Endothelial cell of umbilical vein (primary cell): ENCODE measurements around the gene PLXND1. TPM values are rescaled to one million over a fixed set of nuclear protein-coding genes. Genes with fewer than 3 reads are reported as not detected.

Experiments
- BruUV-seq: library from RNA; stranded (reverse); fragments of 400-500 nt; replicated peaks from 2 replicates; lab custom pipeline; 2021; lab: Mats Ljungman, UMichigan
- CTCF ChIA-PET: fragments of 300-600, 350-600 bp; sonication (Branson Sonifier 250); formaldehyde crosslinking; loops from one replicate; lab custom pipeline; 2021; ENCODE audit warnings: antibody characterized with exemption, inconsistent platforms; lab: Charles Lee
- POLR2A ChIA-PET: fragments of 300-600, 350-600 bp; sonication (Branson Sonifier 250); formaldehyde crosslinking; loops from one replicate; lab custom pipeline; 2021; ENCODE audit warnings: antibody characterized with exemption, inconsistent platforms; lab: Charles Lee
- DNase-seq: peaks from one replicate; pipeline ENCODE4 v3.0.0-alpha.2; 2011; ENCODE audit warnings: low read depth, low spot score
- FAIRE-seq: peaks from 2 replicates; lab custom pipeline; 2011; peaks lifted over from hg19 to GRCh38; lab: Jason Lieb, UNC
- H2AFZ ChIP-seq: 2 replicates; pipeline ENCODE4 v1.6.0; 2012; ENCODE audit warnings: low read depth, low read length, control low read depth, inconsistent platforms
- H3K27ac ChIP-seq: 2 replicates; pipeline ENCODE4 v1.5.1; 2011; ENCODE audit warnings: low read depth, mild to moderate bottlenecking, control low read depth, low read length, moderate library complexity; ENCODE audit not compliant: insufficient read depth
- H3K27me3 ChIP-seq, 2 experiments: 2 replicates each; pipeline versions ENCODE4 v1.6.0 to v1.6.1; 2011; ENCODE audit warnings: low read length in 2 of 2, mixed read lengths in 1 of 2; ENCODE audit not compliant: control insufficient read depth in 2 of 2, insufficient read depth in 2 of 2
- H3K36me3 ChIP-seq, 2 experiments: 2 replicates in 1 of 2; 3 replicates in 1 of 2; pipeline ENCODE4 v1.5.1; 2011; ENCODE audit warnings: low read length in 2 of 2, mild to moderate bottlenecking in 1 of 2, moderate library complexity in 1 of 2; ENCODE audit not compliant: control insufficient read depth in 2 of 2, insufficient read depth in 2 of 2; ENCODE audit errors: extremely low read depth in 1 of 2
- H3K4me1 ChIP-seq: 3 replicates; pipeline ENCODE4 v1.5.1; 2011; ENCODE audit warnings: mild to moderate bottlenecking, low read length; ENCODE audit not compliant: control insufficient read depth, insufficient read depth; ENCODE audit errors: extremely low read depth
- H3K4me2 ChIP-seq: 2 replicates; pipeline ENCODE4 v1.6.1; 2011; ENCODE audit warnings: low read length, control low read depth, mixed read lengths; ENCODE audit not compliant: insufficient read depth
- H3K4me3 ChIP-seq, 3 experiments: fragments of 200-600 bp in 1 of 3; sonication (generic), shearing (Covaris generic) in 1 of 3; replicated peaks in 1 of 3; 2 replicates each; pipeline ENCODE4 v1.5.1; 2011 to 2016; ENCODE audit warnings: control low read depth in 3 of 3, low read length in 3 of 3, mild to moderate bottlenecking in 2 of 3, inconsistent platforms in 1 of 3, low read depth in 1 of 3, moderate library complexity in 1 of 3; ENCODE audit not compliant: insufficient read depth in 1 of 3
- H3K79me2 ChIP-seq: 2 replicates; pipeline ENCODE4 v1.6.0; 2012; ENCODE audit warnings: low read length, inconsistent platforms; ENCODE audit not compliant: control insufficient read depth, insufficient read depth
- H3K9ac ChIP-seq: replicated peaks from 2 replicates; pipeline ENCODE3; 2011; ENCODE audit warnings: low read length, control low read depth; ENCODE audit not compliant: insufficient read depth; ENCODE audit errors: extremely low read depth
- H3K9me1 ChIP-seq: replicated peaks from 3 replicates; pipeline ENCODE4 v1.6.0; 2011; ENCODE audit warnings: mild to moderate bottlenecking, low read length; ENCODE audit not compliant: control insufficient read depth, insufficient read depth; ENCODE audit errors: extremely low read depth
- H3K9me3 ChIP-seq: replicated peaks from 2 replicates; pipeline ENCODE4 v1.5.1; 2012; ENCODE audit warnings: low read length, inconsistent platforms; ENCODE audit not compliant: control insufficient read depth, insufficient read depth
- H4K20me1 ChIP-seq: replicated peaks from 2 replicates; pipeline ENCODE3; 2011; ENCODE audit warnings: mild to moderate bottlenecking, low read length; ENCODE audit not compliant: control insufficient read depth, insufficient read depth; ENCODE audit errors: extremely low read depth
- EZH2 ChIP-seq: IDR thresholded peaks from 2 replicates; pipeline ENCODE4 v1.6.1; 2012; ENCODE audit warnings: borderline replicate concordance, low read depth, mild to moderate bottlenecking, moderate library complexity, low read length, inconsistent platforms; ENCODE audit not compliant: severe bottlenecking
- FOS ChIP-seq: IDR thresholded peaks from 2 replicates; pipeline ENCODE4 v1.6.1; 2011; ENCODE audit warnings: mild to moderate bottlenecking, low read length, moderate library complexity, borderline replicate concordance; ENCODE audit not compliant: insufficient read depth
- GATA2 ChIP-seq: IDR thresholded peaks from 2 replicates; pipeline ENCODE4 v1.7.0; 2011; ENCODE audit warnings: low read depth, mild to moderate bottlenecking, moderate library complexity, mixed read lengths, low read length; ENCODE audit not compliant: insufficient read length, insufficient read depth
- JUN ChIP-seq: IDR thresholded peaks from 2 replicates; pipeline ENCODE4 v1.6.1; 2011; ENCODE audit warnings: borderline replicate concordance, low read depth; ENCODE audit not compliant: insufficient read length, insufficient read depth
- MAX ChIP-seq: IDR thresholded peaks from 2 replicates; pipeline ENCODE4 v1.6.1; 2011; ENCODE audit not compliant: insufficient read depth, insufficient read length
- MYC ChIP-seq: IDR thresholded peaks from one replicate; pipeline ENCODE4 v1.6.1; 2011; ENCODE audit warnings: mild to moderate bottlenecking, low read depth, low read length
- POLR2A ChIP-seq: IDR thresholded peaks from 2 replicates; pipeline ENCODE4 v1.6.1; 2012; ENCODE audit warnings: low read depth, mild to moderate bottlenecking, control low read depth, low read length
- POLR2AphosphoS5 ChIP-seq: IDR thresholded peaks from 2 replicates; pipeline ENCODE4 v1.6.1; 2012; ENCODE audit warnings: low read depth, mild to moderate bottlenecking, control low read depth, low read length, moderate library complexity; ENCODE audit not compliant: insufficient read depth
- dilution Hi-C: fragments of 300-500 bp; cut with MboI; formaldehyde crosslinking; loops from one replicate; pipeline ENCODE4 v1.15.0; 2019; ENCODE audit warnings: low sequenced_read_pairs; ENCODE audit not compliant: extremely low pct_ligation_motif_present
- intact Hi-C: fragments of 100-400 bp; cut with micrococcal nuclease; formaldehyde crosslinking; loops from one replicate; pipeline ENCODE4 v1.10.0; 2022
- polyA plus RNA-seq, 4 experiments: library from polyadenylated mRNA; depleted of rRNA in 3 of 4; stranded (reverse) in 3 of 4; unstranded in 1 of 4; fragments of >200 nt; gene quantifications; 2 replicates each; pipeline versions ENCODE4 v1.2.1 to v1.2.3, GENCODE V29; 2011 to 2012; ENCODE audit warnings: missing spikeins in 1 of 4
- total RNA-seq: library from RNA; stranded (reverse); gene quantifications from 2 replicates; pipeline ENCODE4 v1.2.3, GENCODE V29; 2021
- TF ChIP-seq, protein P1 (sequence below), 2 donors: IDR thresholded peaks; 1 replicate in 1 of 2; 2 replicates in 1 of 2; pipeline ENCODE4 v1.5.1; 2011; ENCODE audit warnings: low read length in 2 of 2, mild to moderate bottlenecking in 2 of 2, moderate library complexity in 2 of 2, control low read depth in 1 of 2, inconsistent platforms in 1 of 2, low read depth in 1 of 2; ENCODE audit not compliant: insufficient read depth in 1 of 2; ENCODE audit errors: extremely low read depth in 1 of 2

The PLXND1 gene
- total and polyA plus RNA-seq, 2 donors (not counting 3 experiments of a cell fraction or from before 2014, with no cell fraction given), result 300 to 834 TPM

DNA sequence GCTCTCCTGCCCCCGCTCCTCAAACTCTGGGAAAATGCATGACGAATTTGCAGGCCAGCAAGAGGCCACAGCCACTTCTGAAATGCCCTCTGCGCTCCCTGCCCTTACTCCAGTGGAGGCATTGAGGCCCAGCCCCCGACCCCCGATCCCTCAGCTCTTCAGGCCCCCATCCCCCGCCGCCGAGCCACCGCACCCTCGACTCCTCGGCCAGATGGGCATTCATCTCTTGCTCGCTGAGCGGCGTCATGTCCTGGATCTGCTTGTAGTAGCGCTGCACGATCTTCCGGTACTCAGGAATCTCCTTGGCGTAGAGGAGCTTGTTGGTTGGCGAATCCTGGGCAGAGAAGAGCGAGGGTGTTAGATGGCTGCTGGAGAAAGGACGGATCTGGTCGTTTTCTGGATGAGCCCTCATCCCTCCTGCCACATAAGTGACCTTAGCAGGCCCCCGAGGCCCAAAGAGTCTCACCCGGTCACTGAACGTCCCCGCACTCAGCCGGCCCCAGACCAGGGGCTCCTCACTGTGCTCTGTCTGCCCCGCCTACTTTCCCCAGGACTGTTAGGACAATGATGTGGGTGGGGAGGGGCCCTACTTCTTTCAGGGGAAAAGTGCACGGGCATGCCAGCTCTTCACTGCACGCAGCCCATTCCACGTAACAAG is 49.5 kb downstream of the PLXND1 start:
- DNase-seq (no peak), FAIRE-seq (no peak)
- no peaks in the 10 kb centered on the region for H3K9me3 ChIP-seq
- no peaks in the 10 kb centered on the region for H3K79me2 ChIP-seq
- H3K4me3 ChIP-seq, result no peak overlapping the region
- POLR2A ChIA-PET, result no interaction called here
- no peaks in the 10 kb centered on the region for H3K9me1 ChIP-seq
- dilution Hi-C loops, result no loop called here
- H3K4me1 ChIP-seq, result peaks cover 37% of the 10 kb centered on the region
- TF ChIP-seq MYC, result no peak
- TF ChIP-seq EZH2, result no peak
- no peak for TF ChIP-seq FOS
- no peak for TF ChIP-seq POLR2AphosphoS5
- TF ChIP-seq, protein P1, sequence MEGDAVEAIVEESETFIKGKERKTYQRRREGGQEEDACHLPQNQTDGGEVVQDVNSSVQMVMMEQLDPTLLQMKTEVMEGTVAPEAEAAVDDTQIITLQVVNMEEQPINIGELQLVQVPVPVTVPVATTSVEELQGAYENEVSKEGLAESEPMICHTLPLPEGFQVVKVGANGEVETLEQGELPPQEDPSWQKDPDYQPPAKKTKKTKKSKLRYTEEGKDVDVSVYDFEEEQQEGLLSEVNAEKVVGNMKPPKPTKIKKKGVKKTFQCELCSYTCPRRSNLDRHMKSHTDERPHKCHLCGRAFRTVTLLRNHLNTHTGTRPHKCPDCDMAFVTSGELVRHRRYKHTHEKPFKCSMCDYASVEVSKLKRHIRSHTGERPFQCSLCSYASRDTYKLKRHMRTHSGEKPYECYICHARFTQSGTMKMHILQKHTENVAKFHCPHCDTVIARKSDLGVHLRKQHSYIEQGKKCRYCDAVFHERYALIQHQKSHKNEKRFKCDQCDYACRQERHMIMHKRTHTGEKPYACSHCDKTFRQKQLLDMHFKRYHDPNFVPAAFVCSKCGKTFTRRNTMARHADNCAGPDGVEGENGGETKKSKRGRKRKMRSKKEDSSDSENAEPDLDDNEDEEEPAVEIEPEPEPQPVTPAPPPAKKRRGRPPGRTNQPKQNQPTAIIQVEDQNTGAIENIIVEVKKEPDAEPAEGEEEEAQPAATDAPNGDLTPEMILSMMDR (IDR thresholded peaks at IDR 0.05; ENCODE audit: extremely low read depth in 1 of 2, insufficient read depth in 1 of 2, low read depth in 1 of 2, low read length in 2 of 2), result no peak
- no peak for TF ChIP-seq POLR2A
- no peak for TF ChIP-seq JUN
- TF ChIP-seq MAX, result no peak
- no peak for TF ChIP-seq GATA2
- CTCF ChIA-PET, result interaction anchor here (6.4 kb wide), 1 partner anchor 65 kb away, joined by 80 read pairs; no protein-coding TSS in a partner anchor
- H3K27ac ChIP-seq, result no peak overlapping the region
- intact Hi-C loops, result no loop called here
- H3K27me3 ChIP-seq, result no peaks in the 10 kb centered on the region
- no TSS peak for BruUV-seq
- H3K9ac ChIP-seq, result no peak overlapping the region
- no peak overlapping the region for H2AFZ ChIP-seq
- peaks cover 14 to 43% of the 10 kb centered on the region in 2 experiments for H3K36me3 ChIP-seq
- no peaks in the 10 kb centered on the region for H4K20me1 ChIP-seq
- no peak overlapping the region for H3K4me2 ChIP-seq
